Measurements from ENCODE around the gene CT47B1.
"Not testable (repeated sequence)": the region's sequence is repeated elsewhere in the genome, so short reads cannot be mapped to it uniquely, and the experiment has no call there.

CT47B1 gene

DNA sequence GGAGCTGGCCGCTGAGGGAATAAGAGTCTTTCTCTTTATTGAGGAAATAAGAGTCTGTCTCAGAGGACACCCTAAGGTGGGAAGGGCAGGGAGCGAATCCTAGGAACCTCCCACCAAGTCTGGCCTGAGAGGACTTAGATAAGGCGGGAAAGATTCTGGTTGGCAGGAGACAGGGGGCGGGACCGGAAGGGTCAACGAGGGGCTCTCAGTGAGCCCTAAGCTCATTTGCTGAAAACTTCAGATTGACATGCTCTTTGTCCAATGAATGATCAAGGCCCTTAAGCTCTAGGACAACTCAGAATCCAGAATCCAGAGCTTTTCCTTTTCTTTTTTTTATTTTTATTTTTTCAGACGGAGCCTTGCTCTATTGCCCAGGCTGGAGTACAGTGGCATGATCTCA lies at the start of gene CT47B1:
CT47B1 (minus strand) TSS at position 101 of the 400 bp plus-strand sequence. CDS start 196 bp downstream, outside the sequence.
- not testable (repeated sequence) for DNase-seq

- DNase-seq: no peak
These were observed 748 bp downstream of the CT47B1 start for GRCh38 chrX:120874678-120875557.

DNA sequence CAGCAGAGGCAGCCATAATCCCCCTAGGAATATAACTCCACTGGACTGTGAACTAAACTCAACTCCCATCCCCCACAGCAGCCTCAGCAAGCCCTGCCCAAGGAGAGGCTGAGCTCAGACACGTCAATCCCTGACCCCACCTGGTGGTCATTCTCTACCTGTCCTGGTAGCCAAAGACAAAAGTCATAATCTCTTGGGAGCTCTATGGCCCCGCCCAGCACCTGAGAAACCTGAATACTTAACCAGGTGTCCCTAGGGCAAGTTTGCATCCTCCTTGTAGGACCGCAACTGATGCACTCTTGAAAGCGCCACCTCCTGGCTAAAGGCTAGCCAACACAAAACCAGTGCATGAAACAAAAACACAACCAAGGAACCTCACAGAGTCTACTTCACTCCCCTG lies 18.4 kb downstream of the CT47B1 start:
- DNase-seq: no peak

- no peak for DNase-seq
These were observed 34.8 kb downstream of the CT47B1 start for GRCh38 chrX:120840827-120841226.

- DNase-seq: no peak
These were observed 36.2 kb downstream of the CT47B1 start for GRCh38 chrX:120839491-120839890.

- DNase-seq: not testable (repeated sequence)
These were observed 48.5 kb downstream of the CT47B1 start for GRCh38 chrX:120827213-120827612.

DNA sequence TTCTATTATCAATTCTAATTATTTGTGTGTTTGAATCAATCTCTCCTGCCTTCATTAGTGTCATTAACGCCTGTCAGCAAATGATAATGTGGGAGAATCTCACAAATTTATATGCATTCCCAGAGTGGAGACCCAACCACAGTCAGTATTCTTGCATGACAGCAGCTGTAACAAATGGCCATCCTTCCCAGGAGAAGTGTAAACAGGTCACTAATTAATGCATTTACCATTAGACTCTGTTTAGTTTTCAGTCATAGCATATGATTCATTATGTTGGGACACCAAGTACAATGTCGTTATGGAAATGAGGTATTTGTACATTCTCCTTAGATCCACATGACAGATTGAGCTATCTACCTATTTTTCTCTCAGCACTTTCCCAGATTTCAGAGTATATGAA lies 50.5 kb downstream of the CT47B1 start:
- no peak for DNase-seq

DNA sequence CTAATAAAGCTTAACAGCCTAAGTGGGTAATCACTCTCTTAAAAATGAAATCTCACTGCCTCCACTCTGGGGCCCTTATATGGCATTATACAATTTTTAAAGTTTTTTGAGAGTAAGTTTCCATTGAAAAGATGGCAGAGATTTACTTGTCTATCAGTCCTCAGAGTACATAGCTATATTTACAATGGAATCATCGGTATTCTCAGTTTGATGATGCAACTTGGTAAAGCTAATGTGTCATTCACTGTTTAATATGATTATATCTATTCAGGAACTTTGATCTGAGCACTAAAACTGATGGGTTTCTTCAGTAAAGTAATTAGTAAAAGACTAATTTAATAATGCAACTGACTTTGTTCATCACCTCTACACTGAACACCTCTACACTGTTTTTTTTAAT lies 51.6 kb downstream of the CT47B1 start:
- no peak for DNase-seq

DNA sequence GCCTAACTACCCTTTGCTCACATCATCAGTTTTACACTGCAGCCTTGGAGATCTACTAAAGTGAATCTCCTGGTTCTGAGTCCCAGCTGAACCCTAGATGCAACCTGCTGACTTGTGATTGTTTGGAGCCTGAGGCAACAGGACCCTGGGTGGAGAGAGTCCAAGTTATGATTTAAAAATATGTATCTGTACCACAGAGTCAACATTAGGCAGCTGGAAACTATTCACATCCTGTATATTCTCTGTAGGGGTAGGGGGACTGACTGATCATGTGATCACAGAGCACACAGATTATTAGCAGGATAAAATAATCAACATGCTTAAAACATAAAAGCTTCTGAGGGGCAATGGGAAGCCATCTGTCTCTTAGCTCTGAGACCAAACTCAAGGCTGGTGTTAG lies 52.1 kb downstream of the CT47B1 start:
- no peak for DNase-seq

Measured in activated T-cell treated with anti-CD3 and anti-CD28 coated beads, Interleukin-2, amount 50 U/mL, for 1 hour (primary cell).